ENCODE results near the gene TNIP3. TPM values are rescaled to one million over a fixed set of nuclear protein-coding genes. Genes with fewer than 3 reads are reported as not detected.

Gene TNIP3
- polyA plus RNA-seq, 4 donors = 0.18 to 0.54 (median 0.32) TPM; not detected in 1

DNA sequence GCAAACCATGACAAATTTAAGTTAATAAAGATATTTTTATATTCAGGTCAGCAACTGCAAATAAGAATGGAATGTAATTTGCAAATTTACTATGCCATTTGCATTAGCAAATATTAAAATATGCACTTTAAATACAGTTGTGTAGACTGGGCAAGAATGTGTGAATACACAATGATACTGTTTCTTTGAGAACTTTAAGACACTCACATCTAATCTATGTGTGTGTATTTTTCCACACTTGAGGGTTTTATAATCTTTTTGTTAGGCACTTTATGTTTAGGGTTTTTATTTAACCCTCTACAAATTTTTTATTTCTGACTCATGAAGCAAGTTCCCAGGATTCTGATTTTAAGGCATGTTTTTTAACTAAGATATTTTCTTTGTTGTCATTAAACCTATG lies 67.9 kb downstream of the TNIP3 start:
- no peak for FAIRE-seq
- Histone ChIP-seq H3K4me1 (ENCODE audit: control insufficient read depth in 3 of 3, insufficient read depth in 2 of 3, low read depth in 1 of 3, low read length in 2 of 3) (no peaks in the 10 kb centered on the region), H3K27ac (ENCODE audit: low read depth in 1 of 3, low read length in 2 of 3) (no peak overlapping the region), H3K36me3 (ENCODE audit: control insufficient read depth in 3 of 3, insufficient read depth in 2 of 3, low read depth in 1 of 3, low read length in 3 of 3) (no peaks in the 10 kb centered on the region), H3K9me3 (ENCODE audit: control insufficient read depth in 2 of 2, insufficient read depth in 1 of 2, low read depth in 1 of 2, low read length in 1 of 2) (no peaks in the 10 kb centered on the region), H3K4me3 (ENCODE audit: low read depth in 1 of 3, low read length in 3 of 3) (no peak overlapping the region), H3K27me3 (ENCODE audit: control insufficient read depth in 3 of 3, insufficient read depth in 3 of 3, low read length in 3 of 3) (no peaks in the 10 kb centered on the region)
- DNase-seq = no peak

DNA sequence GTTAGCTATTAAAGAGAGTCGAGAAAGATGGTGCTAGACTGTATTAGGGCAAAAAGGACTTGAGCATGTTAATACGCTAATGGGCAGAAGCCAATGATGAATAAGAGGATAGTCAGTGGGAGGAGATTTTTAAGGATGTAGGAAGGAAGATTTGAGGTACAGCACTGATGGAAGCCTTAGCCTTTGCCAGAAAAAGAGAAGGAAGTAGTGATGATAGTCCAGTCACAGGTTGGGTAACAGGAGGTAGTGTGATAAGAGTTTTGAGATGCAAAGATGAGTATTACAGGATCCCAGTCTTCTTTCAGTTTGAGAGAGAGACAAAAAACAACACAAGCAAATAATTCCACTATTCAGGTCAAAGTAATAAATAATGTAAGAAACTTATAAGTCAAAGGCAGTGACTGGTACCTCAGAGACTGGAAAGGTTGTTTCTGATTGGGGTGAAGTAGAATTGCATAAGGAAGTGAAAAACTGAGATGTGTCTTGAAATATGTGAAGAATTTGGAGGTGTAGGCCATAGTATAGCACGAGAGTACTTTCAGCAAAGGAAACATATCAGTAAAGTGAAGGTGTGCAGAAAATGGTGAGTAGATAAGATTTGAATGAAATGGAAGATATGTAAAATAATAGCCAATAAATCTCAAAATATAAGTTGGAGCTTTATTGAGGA lies 69.7 kb downstream of the TNIP3 start:
- Histone ChIP-seq H3K27me3 (ENCODE audit: control insufficient read depth in 3 of 3, insufficient read depth in 3 of 3, low read length in 3 of 3) (no peaks in the 10 kb centered on the region), H3K4me1 (ENCODE audit: control insufficient read depth in 3 of 3, insufficient read depth in 2 of 3, low read depth in 1 of 3, low read length in 2 of 3) (no peaks in the 10 kb centered on the region), H3K27ac (ENCODE audit: low read depth in 1 of 3, low read length in 2 of 3) (no peak overlapping the region), H3K9me3 (ENCODE audit: control insufficient read depth in 2 of 2, insufficient read depth in 1 of 2, low read depth in 1 of 2, low read length in 1 of 2) (no peaks in the 10 kb centered on the region), H3K36me3 (ENCODE audit: control insufficient read depth in 3 of 3, insufficient read depth in 2 of 3, low read depth in 1 of 3, low read length in 3 of 3) (no peaks in the 10 kb centered on the region), H3K4me3 (ENCODE audit: low read depth in 1 of 3, low read length in 3 of 3) (no peak overlapping the region)
- no peak for DNase-seq
- WGBS, 3 donors = 77 to 83% (median 79%) methylated on average over 3 of the region's 3 CpGs
- no peak for FAIRE-seq

DNA sequence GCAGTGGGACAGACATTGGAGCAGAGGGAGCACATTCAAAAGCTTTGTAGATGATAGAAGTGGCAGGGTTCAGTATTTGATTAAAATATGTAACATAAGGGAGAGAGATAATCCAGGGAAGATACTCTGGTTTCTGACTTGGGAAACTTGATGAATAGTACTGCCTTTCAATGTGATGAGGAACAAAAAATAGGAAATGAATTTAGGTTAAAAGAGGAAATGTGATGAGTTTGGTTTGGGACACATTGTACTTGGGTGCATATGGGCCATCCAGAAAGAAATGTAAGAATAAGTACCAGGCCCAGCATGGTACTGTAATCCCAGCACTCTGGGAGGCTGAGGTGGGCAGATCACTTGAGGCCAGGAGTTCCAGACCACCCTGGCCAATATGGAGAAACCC lies 70.9 kb downstream of the TNIP3 start:
- Histone ChIP-seq H3K36me3 (ENCODE audit: control insufficient read depth in 3 of 3, insufficient read depth in 2 of 3, low read depth in 1 of 3, low read length in 3 of 3) (no peaks in the 10 kb centered on the region), H3K9me3 (ENCODE audit: control insufficient read depth in 2 of 2, insufficient read depth in 1 of 2, low read depth in 1 of 2, low read length in 1 of 2) (no peaks in the 10 kb centered on the region)
- FAIRE-seq = no peak

DNA sequence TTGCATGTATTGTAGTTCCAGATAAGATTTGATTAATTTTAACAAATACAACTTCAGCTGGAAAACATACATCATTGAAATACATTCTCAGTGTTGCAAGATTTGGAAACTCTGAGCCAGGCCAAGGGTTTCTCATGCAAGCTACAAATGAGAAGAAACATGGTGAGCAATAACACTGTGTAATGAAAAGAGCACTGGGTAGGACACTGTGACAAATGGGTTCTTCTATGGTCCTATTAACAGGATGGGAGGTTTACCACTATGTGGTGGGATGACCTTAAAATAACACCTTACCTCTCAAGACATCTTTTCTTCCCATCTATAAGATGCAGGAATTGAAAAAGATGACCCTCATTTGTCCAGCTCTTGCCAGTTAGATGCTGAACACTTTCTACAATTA lies 72.2 kb downstream of the TNIP3 start:
- no peak for DNase-seq
- H3K27me3 ChIP-seq (ENCODE audit: control insufficient read depth in 3 of 3, insufficient read depth in 3 of 3, low read length in 3 of 3) = no peaks in the 10 kb centered on the region
- no peak overlapping the region for H3K4me3 ChIP-seq (ENCODE audit: low read depth in 1 of 3, low read length in 3 of 3)
- H3K4me1 ChIP-seq (ENCODE audit: control insufficient read depth in 3 of 3, insufficient read depth in 2 of 3, low read depth in 1 of 3, low read length in 2 of 3) = no peaks in the 10 kb centered on the region
- no peaks in the 10 kb centered on the region for H3K36me3 ChIP-seq (ENCODE audit: control insufficient read depth in 3 of 3, insufficient read depth in 2 of 3, low read depth in 1 of 3, low read length in 3 of 3)
- no peak for FAIRE-seq
- no peak overlapping the region for H3K27ac ChIP-seq (ENCODE audit: low read depth in 1 of 3, low read length in 2 of 3)
- H3K9me3 ChIP-seq (ENCODE audit: control insufficient read depth in 2 of 2, insufficient read depth in 1 of 2, low read depth in 1 of 2, low read length in 1 of 2) = no peaks in the 10 kb centered on the region

More for the DNA sequence above, 70.9 kb downstream of the TNIP3 start:
- no peak for DNase-seq
- Histone ChIP-seq H3K4me1 (ENCODE audit: control insufficient read depth in 3 of 3, insufficient read depth in 2 of 3, low read depth in 1 of 3, low read length in 2 of 3) (no peaks in the 10 kb centered on the region), H3K27me3 (ENCODE audit: control insufficient read depth in 3 of 3, insufficient read depth in 3 of 3, low read length in 3 of 3) (no peaks in the 10 kb centered on the region), H3K4me3 (ENCODE audit: low read depth in 1 of 3, low read length in 3 of 3) (no peak overlapping the region), H3K27ac (ENCODE audit: low read depth in 1 of 3, low read length in 2 of 3) (no peak overlapping the region)

DNA sequence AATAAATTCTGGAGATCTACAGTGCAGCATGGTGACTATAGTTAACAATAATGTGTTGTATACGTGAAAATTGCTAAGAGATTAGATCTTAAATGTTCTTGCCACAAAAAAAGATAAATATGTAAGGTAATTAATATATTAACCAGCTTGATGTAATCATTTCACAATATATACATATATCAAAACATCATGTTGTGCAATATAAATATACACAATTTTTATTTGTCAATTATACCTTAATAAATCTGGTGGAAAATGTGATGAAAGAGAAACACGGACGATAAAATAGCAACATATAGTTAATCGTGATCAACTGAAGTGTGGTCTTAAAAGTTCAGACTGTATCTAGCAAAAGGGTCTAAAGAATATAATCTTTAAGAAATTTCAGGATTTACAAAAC lies 75.3 kb downstream of the TNIP3 start:
- WGBS, 3 donors = 82 to 86% (median 84%) methylated on average over 4 of the region's 4 CpGs
- FAIRE-seq = no peak
- no peak overlapping the region for H3K27ac ChIP-seq (ENCODE audit: low read depth in 1 of 3, low read length in 2 of 3)
- no peaks in the 10 kb centered on the region for H3K9me3 ChIP-seq (ENCODE audit: control insufficient read depth in 2 of 2, insufficient read depth in 1 of 2, low read depth in 1 of 2, low read length in 1 of 2)
- peaks cover 0 to 2% (median 0%) of the 10 kb centered on the region in 3 donors for H3K27me3 ChIP-seq (ENCODE audit: control insufficient read depth in 3 of 3, insufficient read depth in 3 of 3, low read length in 3 of 3)
- no peak for DNase-seq
- H3K4me1 ChIP-seq (ENCODE audit: control insufficient read depth in 3 of 3, insufficient read depth in 2 of 3, low read depth in 1 of 3, low read length in 2 of 3) = no peaks in the 10 kb centered on the region
- no peak overlapping the region for H3K4me3 ChIP-seq (ENCODE audit: low read depth in 1 of 3, low read length in 3 of 3)
- H3K36me3 ChIP-seq (ENCODE audit: control insufficient read depth in 3 of 3, insufficient read depth in 2 of 3, low read depth in 1 of 3, low read length in 3 of 3) = no peaks in the 10 kb centered on the region

Other genes with a start within 250 kb of the TNIP3 start
- gene PRDM5, start 241.6 kb downstream of the TNIP3 start, polyA plus RNA-seq = 10 to 100 TPM in 1 of 4 donors, 1 to 10 TPM in 1, under 1 TPM in 2; 0.22 to 17.3 (median 1.5) TPM
- 10 to 100 TPM in 1 of 4 donors, 1 to 10 TPM in 1, under 1 TPM in 1, not detected in 1; 0.54 to 34.3 (median 2.0) TPM for gene NDNF, start 91.8 kb downstream of the TNIP3 start, polyA plus RNA-seq
- under 1 TPM in 2 of 4 donors, not detected in 2; 0.03 to 0.12 TPM for gene QRFPR, start 216.7 kb upstream of the TNIP3 start, polyA plus RNA-seq